ENCODE measurements around the gene GRAMD2A. TPM values are rescaled to one million over a fixed set of nuclear protein-coding genes. Genes with fewer than 3 reads are reported as not detected.

The GRAMD2A gene
- total and polyA plus RNA-seq, 2 donors (not counting 3 experiments of a cell fraction or from before 2014, with no cell fraction given) = 0.08 to 0.29 TPM

- Histone ChIP-seq H3K9ac (replicated peaks; ENCODE audit: extremely low read depth, insufficient read depth, low read length) (peak overlapping the region; percentile 89), H2AFZ (ENCODE audit: low read depth, low read length) (no peak overlapping the region), H3K27me3 (ENCODE audit: control insufficient read depth in 2 of 2, insufficient read depth in 2 of 2, low read length in 2 of 2) (no peaks in the 10 kb centered on the region), H3K4me3 (replicated peaks in 1 of 3; ENCODE audit: insufficient read depth in 1 of 3, low read depth in 1 of 3, low read length in 3 of 3) (peak overlapping the region; percentile 56 to 78 (median 70)), H3K27ac (ENCODE audit: insufficient read depth, low read depth, low read length) (peak overlapping the region; percentile 84), H3K9me3 (replicated peaks; ENCODE audit: control insufficient read depth, insufficient read depth, low read length) (no peaks in the 10 kb centered on the region), H3K4me1 (ENCODE audit: control insufficient read depth, extremely low read depth, insufficient read depth, low read length) (peaks cover 47% of the 10 kb centered on the region), H3K9me1 (replicated peaks; ENCODE audit: control insufficient read depth, extremely low read depth, insufficient read depth, low read length) (no peaks in the 10 kb centered on the region), H4K20me1 (replicated peaks; ENCODE audit: control insufficient read depth, extremely low read depth, insufficient read depth, low read length) (no peaks in the 10 kb centered on the region), H3K79me2 (ENCODE audit: control insufficient read depth, insufficient read depth, low read length) (peaks cover 54% of the 10 kb centered on the region), H3K36me3 (ENCODE audit: control insufficient read depth in 2 of 2, extremely low read depth in 1 of 2, insufficient read depth in 2 of 2, low read length in 2 of 2) (peaks cover 0 to 2% of the 10 kb centered on the region in 2 experiments), H3K4me2 (ENCODE audit: insufficient read depth, low read length) (peak overlapping the region; percentile 93)
- dilution Hi-C loops (cut with MboI; ENCODE audit: extremely low pct_ligation_motif_present, low sequenced_read_pairs) (no loop called here), intact Hi-C loops (cut with micrococcal nuclease) (no loop called here)
- TSS peak; percentile 23 for BruUV-seq (replicated peaks)
- POLR2A ChIA-PET = interaction anchor here (0.6 to 1.2 kb wide), 2 partner anchors 10 to 13 kb away, joined by 3 to 5 read pairs; no protein-coding TSS in a partner anchor
- TF ChIP-seq, protein P1, sequence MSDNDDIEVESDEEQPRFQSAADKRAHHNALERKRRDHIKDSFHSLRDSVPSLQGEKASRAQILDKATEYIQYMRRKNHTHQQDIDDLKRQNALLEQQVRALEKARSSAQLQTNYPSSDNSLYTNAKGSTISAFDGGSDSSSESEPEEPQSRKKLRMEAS (IDR thresholded peaks at IDR 0.05; ENCODE audit: insufficient read depth, insufficient read length) = no peak
- TF ChIP-seq POLR2A (IDR thresholded peaks at IDR 0.05; ENCODE audit: low read depth, low read length) (no peak), FOS (IDR thresholded peaks at IDR 0.05; ENCODE audit: borderline replicate concordance, insufficient read depth, low read length) (no peak), GATA2 (IDR thresholded peaks at IDR 0.05; ENCODE audit: insufficient read depth, insufficient read length, low read depth, low read length) (no peak), JUN (IDR thresholded peaks at IDR 0.05; ENCODE audit: borderline replicate concordance, insufficient read depth, insufficient read length, low read depth) (no peak), MYC (IDR thresholded peaks at IDR 0.05; ENCODE audit: low read depth, low read length) (no peak), EZH2 (IDR thresholded peaks at IDR 0.05; ENCODE audit: borderline replicate concordance, low read depth, low read length, severe bottlenecking) (no peak), POLR2AphosphoS5 (IDR thresholded peaks at IDR 0.05; ENCODE audit: insufficient read depth, low read depth, low read length) (no peak)
- TF ChIP-seq, protein P2, sequence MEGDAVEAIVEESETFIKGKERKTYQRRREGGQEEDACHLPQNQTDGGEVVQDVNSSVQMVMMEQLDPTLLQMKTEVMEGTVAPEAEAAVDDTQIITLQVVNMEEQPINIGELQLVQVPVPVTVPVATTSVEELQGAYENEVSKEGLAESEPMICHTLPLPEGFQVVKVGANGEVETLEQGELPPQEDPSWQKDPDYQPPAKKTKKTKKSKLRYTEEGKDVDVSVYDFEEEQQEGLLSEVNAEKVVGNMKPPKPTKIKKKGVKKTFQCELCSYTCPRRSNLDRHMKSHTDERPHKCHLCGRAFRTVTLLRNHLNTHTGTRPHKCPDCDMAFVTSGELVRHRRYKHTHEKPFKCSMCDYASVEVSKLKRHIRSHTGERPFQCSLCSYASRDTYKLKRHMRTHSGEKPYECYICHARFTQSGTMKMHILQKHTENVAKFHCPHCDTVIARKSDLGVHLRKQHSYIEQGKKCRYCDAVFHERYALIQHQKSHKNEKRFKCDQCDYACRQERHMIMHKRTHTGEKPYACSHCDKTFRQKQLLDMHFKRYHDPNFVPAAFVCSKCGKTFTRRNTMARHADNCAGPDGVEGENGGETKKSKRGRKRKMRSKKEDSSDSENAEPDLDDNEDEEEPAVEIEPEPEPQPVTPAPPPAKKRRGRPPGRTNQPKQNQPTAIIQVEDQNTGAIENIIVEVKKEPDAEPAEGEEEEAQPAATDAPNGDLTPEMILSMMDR (IDR thresholded peaks at IDR 0.05; ENCODE audit: extremely low read depth in 1 of 2, insufficient read depth in 1 of 2, low read depth in 1 of 2, low read length in 2 of 2) = no peak
- DNase-seq (ENCODE audit: low read depth, low spot score) (peak; percentile 42), FAIRE-seq (peak; percentile 18)
- CTCF ChIA-PET = interaction anchor here (0.8 to 4.9 kb wide), 5 partner anchors 12 to 41 kb away, joined by 3 to 47 read pairs (median 3); partner anchors contain the start of gene GRAMD2A
These were observed 31.7 kb upstream of the GRAMD2A start for GRCh38 chr15:72229076-72229946.

Data from endothelial cell of umbilical vein (primary cell).